PC-9 (cell line): Measurements from ENCODE around the gene MYO18A.

Experiments
- EZH2 ChIP-seq: fragments of 200-600 bp; sonication (generic); IDR thresholded peaks from 2 replicates; pipeline ENCODE4 v1.8.0; 2017; ENCODE audit warnings: antibody characterized with exemption, low read depth
- TF ChIP-seq, protein P1 (sequence below): fragments of 200-600 bp; sonication (generic); conservative IDR thresholded peaks from 2 replicates; pipeline ENCODE4 v1.6.1; 2017; ENCODE audit warnings: mixed run types, antibody characterized with exemption, mild to moderate bottlenecking, moderate library complexity

DNA sequence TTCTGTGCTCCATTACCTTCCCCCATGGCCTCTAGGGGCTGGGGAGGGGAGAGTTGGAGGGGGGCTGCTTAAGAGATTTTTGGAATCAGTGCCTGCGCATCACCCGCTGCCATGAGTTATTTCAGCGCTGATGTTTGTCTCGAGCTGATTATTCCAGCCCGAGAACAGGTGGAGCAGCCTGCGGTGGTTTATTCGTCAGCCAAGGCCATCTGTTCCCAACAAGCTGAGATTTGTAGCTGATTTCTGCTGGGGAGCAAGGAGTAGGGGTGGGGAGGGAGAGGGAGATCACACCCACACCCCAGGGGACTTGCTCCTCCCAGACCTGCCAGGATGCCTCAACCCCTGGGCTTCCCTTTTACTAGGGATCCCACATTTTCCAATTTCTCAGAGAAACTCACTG, 114.2 kb downstream of the MYO18A start:
- no peak for TF ChIP-seq EZH2
- TF ChIP-seq, protein P1, sequence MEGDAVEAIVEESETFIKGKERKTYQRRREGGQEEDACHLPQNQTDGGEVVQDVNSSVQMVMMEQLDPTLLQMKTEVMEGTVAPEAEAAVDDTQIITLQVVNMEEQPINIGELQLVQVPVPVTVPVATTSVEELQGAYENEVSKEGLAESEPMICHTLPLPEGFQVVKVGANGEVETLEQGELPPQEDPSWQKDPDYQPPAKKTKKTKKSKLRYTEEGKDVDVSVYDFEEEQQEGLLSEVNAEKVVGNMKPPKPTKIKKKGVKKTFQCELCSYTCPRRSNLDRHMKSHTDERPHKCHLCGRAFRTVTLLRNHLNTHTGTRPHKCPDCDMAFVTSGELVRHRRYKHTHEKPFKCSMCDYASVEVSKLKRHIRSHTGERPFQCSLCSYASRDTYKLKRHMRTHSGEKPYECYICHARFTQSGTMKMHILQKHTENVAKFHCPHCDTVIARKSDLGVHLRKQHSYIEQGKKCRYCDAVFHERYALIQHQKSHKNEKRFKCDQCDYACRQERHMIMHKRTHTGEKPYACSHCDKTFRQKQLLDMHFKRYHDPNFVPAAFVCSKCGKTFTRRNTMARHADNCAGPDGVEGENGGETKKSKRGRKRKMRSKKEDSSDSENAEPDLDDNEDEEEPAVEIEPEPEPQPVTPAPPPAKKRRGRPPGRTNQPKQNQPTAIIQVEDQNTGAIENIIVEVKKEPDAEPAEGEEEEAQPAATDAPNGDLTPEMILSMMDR: no peak
